Natural killer cell (primary cell): ENCODE results near the gene QRICH1. TPM values are rescaled to one million over a fixed set of nuclear protein-coding genes. Genes with fewer than 3 reads are reported as not detected.

Source experiments
- ATAC-seq, 3 donors: fragments of 150-1000 bp in 2 of 3; fragments of 200-7000 bp in 1 of 3; cut with Tn5 transposase; 1 replicate in 1 of 3; 2 replicates in 2 of 3; pipeline ENCODE4 v1.10.0; 2021; ENCODE audit warnings: mild to moderate bottlenecking in 2 of 3, moderate library complexity in 2 of 3
- DNase-seq, 2 donors: peaks; one replicate each; pipeline versions ENCODE4 v3.0.0 to v3.0.0-alpha.2; 2013 to 2021; ENCODE audit warnings: mixed read lengths in 1 of 2
- H3K27ac ChIP-seq: one replicate; pipeline ENCODE4 v1.5.1; 2013; ENCODE audit warnings: mild to moderate bottlenecking, low read length
- H3K27me3 ChIP-seq: one replicate; pipeline ENCODE4 v1.6.1; 2013; ENCODE audit warnings: low read length; ENCODE audit not compliant: control insufficient read depth, insufficient read depth
- H3K36me3 ChIP-seq: one replicate; pipeline ENCODE4 v1.6.1; 2013; ENCODE audit warnings: low read length; ENCODE audit not compliant: control insufficient read depth, insufficient read depth
- H3K4me1 ChIP-seq: one replicate; pipeline ENCODE4 v1.6.1; 2013; ENCODE audit warnings: low read length; ENCODE audit not compliant: control insufficient read depth, insufficient read depth
- H3K4me3 ChIP-seq: one replicate; pipeline ENCODE4 v1.5.1; 2013; ENCODE audit warnings: low read length
- H3K9me3 ChIP-seq: one replicate; pipeline ENCODE4 v1.6.1; 2013; ENCODE audit warnings: low read length; ENCODE audit not compliant: control insufficient read depth, insufficient read depth
- H3K27ac Mint-ChIP-seq, 2 donors: one replicate each; pipeline ENCODE4 v1.8.0; 2022; ENCODE audit warnings: mild to moderate bottlenecking in 2 of 2, mixed read lengths in 2 of 2, moderate library complexity in 1 of 2
- H3K27me3 Mint-ChIP-seq, 2 donors: one replicate each; pipeline ENCODE4 v1.8.0; 2022; ENCODE audit warnings: low read depth in 2 of 2, mixed read lengths in 2 of 2
- H3K36me3 Mint-ChIP-seq: one replicate; pipeline ENCODE4 v1.8.0; 2022; ENCODE audit warnings: mixed read lengths
- H3K4me1 Mint-ChIP-seq, 2 donors: one replicate each; pipeline ENCODE4 v1.8.0; 2022; ENCODE audit warnings: mixed read lengths in 2 of 2
- H3K4me3 Mint-ChIP-seq: one replicate; pipeline ENCODE4 v1.8.0; 2022; ENCODE audit warnings: mild to moderate bottlenecking, moderate library complexity, mixed read lengths
- H3K9me3 Mint-ChIP-seq, 2 donors: one replicate each; pipeline ENCODE4 v1.8.0; 2022; ENCODE audit warnings: mixed read lengths in 2 of 2
- WGBS: methylation state at CpG from one replicate; pipeline ENCODE4 v1.1.7; 2013; ENCODE audit warnings: missing lambda C conversion rate; ENCODE audit not compliant: insufficient coverage; 5-methylcytosine and 5-hydroxymethylcytosine counted together
- intact Hi-C: fragments of 100-400 bp; cut with micrococcal nuclease; formaldehyde crosslinking; loops from one replicate; pipeline ENCODE4 v1.14.2; 2022
- total RNA-seq, 4 donors: library from RNA; stranded (reverse); fragments of 120-200 nt in 1 of 4; gene quantifications; one replicate each; pipeline versions ENCODE4 v1.2.3 to v1.2.4, GENCODE V29; 2013 to 2022
- TF ChIP-seq, protein P1 (sequence below): fragments of 200-600 bp; IDR thresholded peaks from one replicate; pipeline ENCODE4 v1.8.0; 2022; ENCODE audit warnings: antibody characterized with exemption

The QRICH1 gene
- total RNA-seq, 3 donors from 2014 or later (not counting 1 experiment from before 2014, with no cell fraction given): 220 to 230 (median 227) TPM

DNA sequence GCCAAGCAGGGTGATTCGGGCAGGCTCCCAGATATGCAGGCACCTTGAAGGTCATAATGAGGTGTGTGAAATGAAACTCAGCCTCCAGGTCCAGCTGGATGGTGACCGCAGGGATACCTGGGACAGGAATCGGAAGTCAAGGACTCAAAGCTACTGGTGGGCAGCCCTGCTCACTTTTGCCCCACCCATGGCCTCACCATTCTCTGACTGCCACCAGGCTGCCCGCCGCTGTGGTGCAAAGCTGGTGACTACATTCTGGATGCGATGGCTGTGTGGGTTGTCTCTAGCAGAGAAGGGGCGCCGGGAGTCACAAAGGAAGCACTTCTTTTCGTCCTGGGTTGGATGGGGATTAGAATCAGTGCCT lies 38.2 kb upstream of the QRICH1 start:
- ATAC-seq: no peak
- Mint-ChIP-seq H3K36me3 (no peaks in the 10 kb centered on the region), H3K9me3 (no peaks in the 10 kb centered on the region), H3K4me3 (no peak overlapping the region), H3K27me3 (peaks cover 0 to 20% of the 10 kb centered on the region in 2 donors), H3K4me1 (peaks cover 0 to 5% of the 10 kb centered on the region in 2 donors), H3K27ac (no peak overlapping the region)
- H3K4me3 ChIP-seq: no peak overlapping the region
- H3K9me3 ChIP-seq: no peaks in the 10 kb centered on the region
- DNase-seq: no peak
- intact Hi-C loops: no loop called here
- TF ChIP-seq, protein P1, sequence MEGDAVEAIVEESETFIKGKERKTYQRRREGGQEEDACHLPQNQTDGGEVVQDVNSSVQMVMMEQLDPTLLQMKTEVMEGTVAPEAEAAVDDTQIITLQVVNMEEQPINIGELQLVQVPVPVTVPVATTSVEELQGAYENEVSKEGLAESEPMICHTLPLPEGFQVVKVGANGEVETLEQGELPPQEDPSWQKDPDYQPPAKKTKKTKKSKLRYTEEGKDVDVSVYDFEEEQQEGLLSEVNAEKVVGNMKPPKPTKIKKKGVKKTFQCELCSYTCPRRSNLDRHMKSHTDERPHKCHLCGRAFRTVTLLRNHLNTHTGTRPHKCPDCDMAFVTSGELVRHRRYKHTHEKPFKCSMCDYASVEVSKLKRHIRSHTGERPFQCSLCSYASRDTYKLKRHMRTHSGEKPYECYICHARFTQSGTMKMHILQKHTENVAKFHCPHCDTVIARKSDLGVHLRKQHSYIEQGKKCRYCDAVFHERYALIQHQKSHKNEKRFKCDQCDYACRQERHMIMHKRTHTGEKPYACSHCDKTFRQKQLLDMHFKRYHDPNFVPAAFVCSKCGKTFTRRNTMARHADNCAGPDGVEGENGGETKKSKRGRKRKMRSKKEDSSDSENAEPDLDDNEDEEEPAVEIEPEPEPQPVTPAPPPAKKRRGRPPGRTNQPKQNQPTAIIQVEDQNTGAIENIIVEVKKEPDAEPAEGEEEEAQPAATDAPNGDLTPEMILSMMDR: no peak
- peaks cover 5% of the 10 kb centered on the region for H3K4me1 ChIP-seq
- H3K27me3 ChIP-seq: peaks cover 4% of the 10 kb centered on the region
- 87% methylated on average over 9 of the region's 9 CpGs for WGBS
- no peak overlapping the region for H3K27ac ChIP-seq
- H3K36me3 ChIP-seq: no peaks in the 10 kb centered on the region

DNA sequence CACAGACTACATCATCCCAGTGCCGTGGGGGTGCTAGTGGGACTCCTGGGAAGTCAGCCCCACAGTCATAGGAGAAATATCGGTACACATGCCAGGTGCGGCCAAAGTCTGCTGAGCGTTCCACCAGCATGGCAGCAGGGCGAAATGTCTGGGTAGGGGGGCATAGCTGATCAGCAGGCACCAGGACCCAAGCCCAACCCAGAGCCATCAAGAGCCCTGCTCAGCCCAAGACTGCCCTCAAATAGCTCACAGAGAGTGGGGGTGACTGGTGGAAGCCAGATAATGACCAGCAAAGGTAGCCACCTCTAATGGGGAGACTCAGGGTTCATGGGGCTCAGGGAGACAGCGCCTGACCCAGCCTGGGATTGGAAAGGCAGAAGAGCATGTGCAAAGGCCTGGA lies 37.7 kb upstream of the QRICH1 start:
- H3K36me3 ChIP-seq: no peaks in the 10 kb centered on the region
- no peaks in the 10 kb centered on the region for H3K9me3 Mint-ChIP-seq
- DNase-seq (no peak), ATAC-seq (no peak)
- intact Hi-C loops: no loop called here
- peaks cover 4% of the 10 kb centered on the region for H3K27me3 ChIP-seq
- H3K27me3 Mint-ChIP-seq: peaks cover 0 to 20% of the 10 kb centered on the region in 2 donors
- TF ChIP-seq, protein P1: no peak
- peaks cover 5% of the 10 kb centered on the region for H3K4me1 ChIP-seq
- no peak overlapping the region for H3K27ac ChIP-seq
- no peaks in the 10 kb centered on the region for H3K9me3 ChIP-seq
- H3K4me3 ChIP-seq: no peak overlapping the region
- H3K27ac Mint-ChIP-seq: no peak overlapping the region
- H3K36me3 Mint-ChIP-seq: no peaks in the 10 kb centered on the region
- WGBS: 97% methylated on average over 6 of the region's 6 CpGs
- H3K4me1 Mint-ChIP-seq: peaks cover 0 to 5% of the 10 kb centered on the region in 2 donors
- H3K4me3 Mint-ChIP-seq: no peak overlapping the region

DNA sequence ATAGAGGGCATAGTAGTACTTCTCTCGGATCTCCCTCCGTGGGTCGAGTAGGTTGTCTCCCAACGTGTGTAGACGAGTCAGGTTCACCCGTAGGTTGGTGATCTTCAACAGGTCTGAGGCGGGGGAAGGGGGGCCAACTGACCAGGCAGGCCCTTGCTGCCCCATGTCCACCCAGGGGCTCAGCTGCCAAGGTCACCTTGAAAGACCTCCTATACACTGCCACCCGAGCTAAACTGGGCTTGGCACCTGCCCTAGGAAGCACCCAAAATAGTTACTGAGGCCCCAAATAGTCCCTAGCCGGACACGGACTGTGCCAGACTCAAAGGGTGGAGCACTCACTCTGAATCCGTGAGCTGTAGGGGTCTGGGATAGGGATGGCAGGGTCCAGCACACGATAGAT lies 37.2 kb upstream of the QRICH1 start:
- H3K9me3 ChIP-seq: no peaks in the 10 kb centered on the region
- H3K4me1 ChIP-seq: peaks cover 5% of the 10 kb centered on the region
- TF ChIP-seq, protein P1: no peak
- Mint-ChIP-seq H3K27ac (no peak overlapping the region), H3K27me3 (peaks cover 0 to 20% of the 10 kb centered on the region in 2 donors), H3K4me3 (no peak overlapping the region), H3K9me3 (no peaks in the 10 kb centered on the region), H3K36me3 (no peaks in the 10 kb centered on the region), H3K4me1 (peaks cover 0 to 5% of the 10 kb centered on the region in 2 donors)
- H3K27ac ChIP-seq: no peak overlapping the region
- intact Hi-C loops: no loop called here
- DNase-seq (no peak), ATAC-seq (no peak)
- H3K36me3 ChIP-seq: no peaks in the 10 kb centered on the region
- WGBS: 90% methylated on average over 12 of the region's 12 CpGs
- H3K4me3 ChIP-seq: no peak overlapping the region
- H3K27me3 ChIP-seq: peaks cover 4% of the 10 kb centered on the region

DNA sequence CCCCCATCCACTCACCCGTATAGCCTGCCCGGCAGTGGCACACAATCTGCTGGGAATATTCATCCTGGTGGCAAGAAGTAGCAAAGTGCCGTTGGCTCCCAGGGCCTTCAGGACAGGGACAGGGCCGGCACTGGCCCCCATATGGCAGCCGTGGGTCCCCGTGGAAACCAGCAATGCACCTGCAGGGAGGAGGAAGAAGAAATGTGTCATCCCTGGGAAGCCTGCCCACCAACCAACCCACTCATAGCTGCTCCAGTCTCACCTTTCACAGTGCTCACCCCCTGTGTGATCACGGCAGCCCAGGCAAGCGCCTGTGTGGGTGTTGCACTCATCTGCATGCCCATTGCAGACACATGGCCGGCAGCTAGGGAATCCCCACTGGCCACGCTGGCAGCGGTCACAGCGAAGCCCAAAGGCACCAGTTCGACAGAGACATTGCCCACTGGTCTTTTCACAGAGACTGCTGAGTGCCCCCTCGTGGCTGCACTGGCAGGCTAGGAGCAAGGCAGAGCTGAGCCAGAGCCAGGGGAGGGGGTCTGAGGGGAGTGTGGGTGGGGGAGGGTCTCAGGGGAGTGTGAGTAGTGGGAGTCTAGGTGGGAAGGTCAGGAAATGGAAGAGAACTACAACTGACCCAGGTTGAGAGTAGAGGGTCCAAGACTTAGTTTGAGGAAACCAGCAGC lies 31.3 kb upstream of the QRICH1 start:
- H3K36me3 ChIP-seq: no peaks in the 10 kb centered on the region
- Mint-ChIP-seq H3K27ac (no peak overlapping the region), H3K4me1 (peaks cover 0 to under 1% of the 10 kb centered on the region in 2 donors), H3K27me3 (no peaks in the 10 kb centered on the region), H3K4me3 (no peak overlapping the region), H3K9me3 (no peaks in the 10 kb centered on the region), H3K36me3 (no peaks in the 10 kb centered on the region)
- H3K9me3 ChIP-seq: no peaks in the 10 kb centered on the region
- no peak overlapping the region for H3K4me3 ChIP-seq
- H3K27ac ChIP-seq: no peak overlapping the region
- WGBS: 85% methylated on average over 14 of the region's 14 CpGs
- DNase-seq: no peak
- ATAC-seq: no peak
- TF ChIP-seq, protein P1: no peak
- H3K4me1 ChIP-seq: peaks cover 11% of the 10 kb centered on the region
- H3K27me3 ChIP-seq: no peaks in the 10 kb centered on the region
- intact Hi-C loops: no loop called here
